ENCODE data around the gene AGPS.
"Not testable (repeated sequence)": the region's sequence is repeated elsewhere in the genome, so short reads cannot be mapped to it uniquely, and the experiment has no call there.

GRCh38 chr2:177431111-177431725 is 38.6 kb downstream of the AGPS start:
- not testable (repeated sequence) for TF ChIP-seq CTCF, POLR2AphosphoS5 (IDR thresholded peaks at IDR 0.05)
